Activated naive CD4-positive, alpha-beta T cell treated with Interleukin-2 at 50 U/mL for 16 hours (primary cell): ENCODE data around the gene CPA5.

Experiments used
- DNase-seq: peaks from one replicate; pipeline ENCODE4 v3.0.0-alpha.2; 2020

Gene CPA5

GRCh38 chr7:130401101-130401500 is 56.5 kb downstream of the CPA5 start:
- no peak for DNase-seq

- DNase-seq = no peak
These were observed 57.0 kb downstream of the CPA5 start for GRCh38 chr7:130401578-130401977.

GRCh38 chr7:130405003-130405402 is 60.4 kb downstream of the CPA5 start:
- no peak for DNase-seq

DNA sequence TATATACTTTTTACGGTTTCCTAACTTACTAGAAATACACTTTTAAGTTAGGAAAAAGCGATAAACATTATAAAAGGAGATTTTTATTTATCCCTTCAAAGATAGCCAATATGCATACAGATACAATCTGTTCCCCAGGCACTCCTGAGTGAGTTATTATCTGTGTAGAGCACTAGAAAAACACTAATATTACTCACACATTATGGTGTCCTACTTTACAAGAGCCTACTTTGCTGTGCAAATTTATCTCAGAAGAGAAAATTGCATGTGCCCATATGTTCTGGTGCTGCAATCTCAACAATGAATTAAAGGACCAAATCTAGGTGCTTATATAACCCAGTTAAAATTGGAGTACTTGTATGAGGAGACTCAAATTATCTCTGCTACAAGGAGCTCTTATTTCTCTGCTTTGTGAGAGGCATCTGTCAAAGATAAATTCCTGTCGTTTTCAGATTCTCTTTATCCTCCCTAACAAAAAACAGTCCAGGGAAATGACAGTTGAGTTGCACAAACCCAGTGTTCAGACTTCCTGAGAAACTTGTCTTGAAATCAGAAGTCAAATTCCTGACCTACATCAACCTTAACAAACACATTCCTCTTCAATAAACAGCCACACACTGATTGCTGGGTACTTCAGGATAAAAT is 64.6 kb downstream of the CPA5 start:
- no peak for DNase-seq

- no peak for DNase-seq
These were observed 65.1 kb downstream of the CPA5 start for GRCh38 chr7:130409712-130410072.

GRCh38 chr7:130410868-130411541 is 66.4 kb downstream of the CPA5 start:
- DNase-seq = no peak

DNA sequence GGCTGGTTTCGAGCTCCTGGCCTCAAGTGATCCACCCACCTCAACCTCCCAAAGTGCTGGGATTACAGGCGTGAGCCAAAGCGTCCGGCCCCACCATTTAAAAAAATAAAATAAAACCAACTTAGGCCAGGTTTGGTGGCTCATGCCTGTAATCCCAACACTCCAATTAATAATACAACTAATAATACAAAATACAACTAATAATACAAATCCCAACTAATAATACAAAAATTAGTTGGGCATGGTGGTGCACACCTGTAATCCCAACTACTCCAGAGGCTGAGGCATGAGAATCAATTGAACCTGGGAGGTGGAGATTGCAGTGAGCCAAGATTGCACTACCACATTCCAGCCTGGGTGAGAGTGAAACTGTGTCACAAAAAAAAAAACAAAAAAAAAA is 68.6 kb downstream of the CPA5 start:
- DNase-seq = no peak

DNA sequence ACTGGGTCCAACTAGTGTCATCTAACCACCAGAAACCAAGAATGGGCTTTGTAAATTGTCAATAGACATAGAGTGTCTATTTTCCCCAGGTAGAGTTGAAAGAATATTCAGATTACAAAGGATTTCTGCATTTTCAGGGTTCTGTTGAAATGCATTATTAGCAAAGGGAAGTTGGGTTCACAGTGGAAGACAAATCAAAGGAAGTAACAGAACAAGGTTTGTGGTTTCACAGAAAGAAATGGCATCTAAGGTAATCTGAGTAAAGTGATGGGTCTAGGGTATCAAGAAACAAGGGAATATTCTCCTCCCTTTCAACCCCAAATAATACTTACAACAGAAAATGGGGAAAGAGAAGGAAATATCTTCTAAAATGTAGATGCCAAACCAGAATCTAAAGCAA is 70.4 kb downstream of the CPA5 start:
- no peak for DNase-seq

DNA sequence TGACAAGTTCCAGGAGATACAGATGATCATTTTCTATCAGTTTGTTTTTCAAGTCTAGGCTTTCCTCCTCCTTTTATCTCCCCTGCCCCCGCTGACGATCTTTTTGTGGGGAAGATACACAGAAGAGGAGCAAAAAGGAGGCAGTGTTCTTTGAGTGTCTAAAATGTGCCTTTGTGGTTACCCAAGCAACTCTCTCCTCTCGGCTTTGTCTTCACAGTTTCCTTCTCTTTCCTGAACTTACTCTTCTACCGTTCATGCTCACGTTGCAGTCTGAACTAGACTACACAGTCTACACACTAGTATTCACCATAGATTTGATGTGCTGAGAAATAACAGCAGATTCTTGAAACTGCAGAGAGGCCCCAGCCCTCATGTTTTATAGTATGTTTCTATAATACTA is 72.6 kb downstream of the CPA5 start:
- DNase-seq = no peak

DNA sequence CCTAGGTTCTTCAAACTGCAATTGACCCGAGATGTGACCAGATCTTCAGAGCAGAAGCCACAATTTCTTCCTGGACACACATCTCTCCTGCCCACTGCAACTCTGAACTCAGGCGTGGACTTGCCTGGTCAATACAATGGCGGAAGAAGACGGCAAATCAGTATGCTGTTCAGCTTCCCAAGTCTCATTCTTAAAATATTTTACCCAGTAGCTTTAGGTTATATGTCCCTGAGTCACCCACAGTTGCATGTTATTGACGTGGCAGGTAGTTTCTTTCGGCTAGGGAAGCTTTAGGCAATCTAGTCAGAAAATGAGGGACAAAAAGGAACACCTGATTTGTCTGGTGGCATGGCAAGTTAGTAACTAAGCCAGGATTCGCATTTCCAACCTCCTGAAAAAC is 73.7 kb downstream of the CPA5 start:
- no peak for DNase-seq
